Mononuclear cell (primary cell): ENCODE results near the gene OR3A3. TPM values are rescaled to one million over a fixed set of nuclear protein-coding genes. Genes with fewer than 3 reads are reported as not detected.
"Not testable (repeated sequence)": the region's sequence is repeated elsewhere in the genome, so short reads cannot be mapped to it uniquely, and the experiment has no call there.

Source experiments
- H3K27me3 ChIP-seq: 2 replicates; pipeline ENCODE4 v1.6.0; 2011; ENCODE audit warnings: low read length, control low read depth; ENCODE audit not compliant: insufficient read depth
- H3K4me1 ChIP-seq: 2 replicates; pipeline ENCODE4 v1.5.1; 2011; ENCODE audit warnings: mild to moderate bottlenecking, low read length, control low read depth; ENCODE audit not compliant: insufficient read depth
- H3K4me3 ChIP-seq: 2 replicates; pipeline ENCODE4 v1.5.1; 2011; ENCODE audit warnings: mild to moderate bottlenecking, low read length, moderate library complexity
- H3K9me3 ChIP-seq: 2 replicates; pipeline ENCODE4 v1.5.1; 2011; ENCODE audit warnings: low read depth, mild to moderate bottlenecking, control low read depth, low read length
- total RNA-seq: library from RNA; depleted of rRNA; stranded (reverse); fragments of >200 nt; gene quantifications from one replicate; pipeline ENCODE4 v1.2.3, GENCODE V29; 2012

OR3A3 gene
- not detected for total RNA-seq

DNA sequence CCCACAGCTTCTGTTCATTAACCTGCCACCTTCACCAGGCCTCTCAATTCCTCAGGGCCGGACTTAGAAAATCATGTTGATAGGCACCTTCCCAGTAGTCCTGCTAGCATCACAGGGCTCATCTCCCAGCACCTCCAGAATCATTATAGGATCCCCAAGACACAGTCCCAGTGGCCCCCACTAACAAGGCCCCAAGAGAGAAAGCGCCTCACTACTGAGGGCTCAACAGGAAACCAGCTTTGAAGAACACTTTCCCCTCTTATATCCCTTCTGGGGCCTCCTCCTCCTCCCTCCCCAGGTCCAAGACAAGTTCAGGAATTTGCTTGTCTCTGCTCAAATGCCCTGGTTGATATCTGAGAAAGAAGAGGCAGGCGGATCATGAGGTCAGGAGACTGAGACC lies at the start of gene OR3A3:
Gene OR3A3, plus strand, starts transcription at position 301 of the 400 bp plus-strand sequence.
- Histone ChIP-seq H3K9me3 (no peaks in the 10 kb centered on the region), H3K4me1 (no peaks in the 10 kb centered on the region), H3K27me3 (peaks cover 6% of the 10 kb centered on the region), H3K4me3 (no peak within 1 kb of the TSS)

DNA sequence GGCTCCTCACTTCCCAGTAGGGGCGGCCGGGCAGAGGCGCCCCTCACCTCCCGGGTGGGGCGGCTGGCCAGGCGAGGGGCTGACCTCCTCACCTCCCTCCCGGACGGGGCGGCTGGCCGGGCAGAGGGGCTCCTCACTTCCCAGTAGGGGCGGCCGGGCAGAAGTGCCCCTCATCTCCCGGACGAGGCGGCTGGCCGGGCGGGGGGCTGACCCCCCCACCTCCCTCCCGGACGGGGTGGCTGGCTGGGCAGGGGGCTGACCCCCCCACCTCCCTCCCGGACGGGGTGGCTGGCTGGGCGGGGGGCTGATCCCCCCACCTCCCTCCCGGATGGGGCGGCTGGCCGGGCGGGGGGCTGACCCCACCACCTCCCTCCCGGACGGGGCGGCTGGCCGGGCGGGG lies 40.0 kb upstream of the OR3A3 start:
- H3K4me3 ChIP-seq, H3K9me3 ChIP-seq, H3K27me3 ChIP-seq, H3K4me1 ChIP-seq: not testable (repeated sequence)

DNA sequence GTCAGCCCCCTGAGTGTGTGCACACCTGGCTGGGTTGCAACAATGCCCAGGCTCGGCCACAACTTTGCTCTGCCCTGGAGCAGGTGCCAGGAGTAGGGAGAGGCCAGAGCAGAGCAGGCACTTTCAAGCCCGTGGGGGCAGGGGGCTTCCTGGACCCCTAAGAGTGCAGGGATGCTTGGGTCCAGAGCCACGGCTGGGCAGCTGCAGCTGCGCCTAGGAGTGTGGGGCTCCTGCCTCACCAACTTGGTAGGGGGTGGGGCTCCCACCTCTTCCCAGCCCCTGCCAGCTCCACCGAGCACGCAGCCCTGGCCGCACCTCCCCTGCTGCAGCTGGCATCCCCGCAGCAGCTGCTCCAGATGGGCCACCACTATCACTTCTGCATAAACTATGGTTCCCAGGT lies 32.8 kb upstream of the OR3A3 start:
- peaks cover 9% of the 10 kb centered on the region for H3K9me3 ChIP-seq
- no peaks in the 10 kb centered on the region for H3K27me3 ChIP-seq
- H3K4me1 ChIP-seq = no peaks in the 10 kb centered on the region
- no peak overlapping the region for H3K4me3 ChIP-seq

DNA sequence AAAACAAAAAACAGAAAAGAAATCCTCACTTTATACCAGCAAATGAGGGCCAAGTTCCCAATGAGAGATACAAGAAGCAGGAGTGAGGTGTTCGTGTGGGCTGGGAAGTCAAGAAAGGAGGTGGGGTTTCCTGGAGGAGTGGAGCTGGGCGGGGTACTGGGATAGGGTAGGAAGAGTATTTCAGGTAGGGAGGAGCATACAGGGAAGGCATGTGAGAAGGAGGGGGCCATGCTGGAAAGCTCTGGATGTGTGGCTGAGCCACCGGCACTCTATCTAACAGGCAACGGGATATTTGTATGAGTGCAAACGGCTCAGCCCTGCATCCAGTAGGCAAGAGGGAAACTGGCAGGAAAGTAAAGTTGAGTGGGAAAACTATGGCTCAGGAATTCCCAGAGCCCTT lies 29.2 kb upstream of the OR3A3 start:
- Histone ChIP-seq H3K4me1 (no peaks in the 10 kb centered on the region), H3K27me3 (peaks cover 11% of the 10 kb centered on the region), H3K4me3 (no peak overlapping the region), H3K9me3 (no peaks in the 10 kb centered on the region)

DNA sequence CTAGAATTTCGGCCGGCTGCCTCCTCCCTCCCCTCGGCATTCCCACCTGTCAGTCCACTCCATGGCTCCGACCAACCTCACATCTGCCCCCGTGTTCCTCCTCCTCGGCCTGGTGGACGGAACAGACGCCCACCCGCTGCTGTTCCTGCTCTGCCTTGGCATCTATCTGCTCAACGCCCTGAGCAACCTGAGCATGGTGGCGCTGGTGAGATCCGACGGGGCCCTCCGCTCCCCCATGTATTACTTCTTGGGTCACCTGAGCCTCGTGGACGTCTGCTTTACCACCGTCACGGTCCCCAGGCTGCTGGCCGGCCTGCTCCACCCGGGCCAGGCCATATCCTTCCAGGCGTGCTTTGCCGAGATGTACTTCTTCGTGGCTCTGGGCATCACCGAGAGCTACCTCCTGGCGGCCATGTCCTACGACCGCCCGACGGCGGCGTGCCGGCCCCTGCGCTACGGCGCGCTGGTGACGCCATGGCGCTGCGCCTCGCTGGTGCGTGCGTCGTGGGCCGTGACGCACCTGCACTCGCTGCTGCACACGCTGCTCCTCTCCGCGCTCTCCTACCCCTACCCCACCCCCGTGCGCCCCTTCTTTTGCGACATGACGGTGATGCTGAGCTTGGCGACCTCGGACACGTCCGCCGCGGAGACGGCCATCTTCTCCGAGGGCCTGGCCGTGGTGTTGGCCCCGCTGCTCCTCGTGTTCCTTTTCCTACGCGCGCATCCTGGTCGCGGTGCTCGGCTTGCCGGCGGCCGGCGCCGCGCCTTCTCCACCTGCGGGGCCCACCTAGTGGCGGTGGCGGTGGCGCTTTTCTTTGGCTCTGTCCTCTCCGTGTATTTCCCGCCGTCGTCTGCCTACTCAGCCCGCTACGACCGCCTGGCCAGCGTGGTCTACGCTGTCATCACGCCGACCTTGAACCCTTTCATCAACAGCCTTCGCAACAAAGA lies 25.0 kb upstream of the OR3A3 start, which contains the start of gene OR3A2:
Gene OR3A2, minus strand, starts transcription at position 440 of the 948 bp plus-strand sequence.
- Histone ChIP-seq H3K4me1 (no peaks in the 10 kb centered on the region), H3K4me3 (no peak within 1 kb of the TSS), H3K27me3 (peaks cover 31% of the 10 kb centered on the region), H3K9me3 (no peaks in the 10 kb centered on the region)

DNA sequence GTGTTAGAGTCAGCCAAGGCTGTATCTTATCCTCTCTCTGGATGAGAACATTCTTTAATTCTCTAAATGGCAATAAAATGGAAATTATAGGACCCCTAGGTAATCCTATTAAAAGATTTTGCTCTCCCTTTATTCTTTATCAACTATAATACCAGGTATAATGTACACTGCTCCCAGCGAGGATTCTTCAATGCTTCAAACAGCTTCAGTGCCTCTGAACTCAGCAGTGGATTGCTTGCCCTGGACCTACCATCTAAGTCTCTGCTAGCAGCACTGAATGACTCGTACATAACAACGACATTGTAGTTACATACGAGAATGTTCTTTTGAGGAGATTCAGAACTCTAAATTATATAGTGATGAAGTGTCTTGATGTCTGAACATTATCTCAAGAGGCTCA lies 21.4 kb upstream of the OR3A3 start:
- Histone ChIP-seq H3K27me3 (peaks cover 34% of the 10 kb centered on the region), H3K4me3 (no peak overlapping the region), H3K4me1 (no peaks in the 10 kb centered on the region), H3K9me3 (no peaks in the 10 kb centered on the region)

DNA sequence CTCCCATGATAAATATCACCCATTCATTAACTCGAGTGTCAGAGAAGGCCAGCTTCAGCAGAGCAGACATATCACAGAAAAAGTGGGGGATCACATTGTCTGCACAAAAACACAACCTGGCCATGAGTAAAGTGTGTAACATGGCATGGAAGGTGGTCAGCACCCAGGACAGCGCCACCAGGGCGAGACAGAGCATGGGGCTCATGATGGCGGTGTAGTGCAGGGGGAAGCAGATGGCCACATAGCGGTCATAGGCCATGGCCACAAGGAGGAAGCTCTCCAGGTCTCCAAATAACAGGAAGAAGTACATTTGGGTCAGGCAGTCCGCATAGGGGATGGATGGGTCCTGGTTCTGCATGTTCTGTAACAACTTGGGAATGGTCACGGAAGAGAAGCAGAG lies 13.4 kb upstream of the OR3A3 start:
- H3K27me3 ChIP-seq, H3K4me1 ChIP-seq, H3K9me3 ChIP-seq, H3K4me3 ChIP-seq: not testable (repeated sequence)

DNA sequence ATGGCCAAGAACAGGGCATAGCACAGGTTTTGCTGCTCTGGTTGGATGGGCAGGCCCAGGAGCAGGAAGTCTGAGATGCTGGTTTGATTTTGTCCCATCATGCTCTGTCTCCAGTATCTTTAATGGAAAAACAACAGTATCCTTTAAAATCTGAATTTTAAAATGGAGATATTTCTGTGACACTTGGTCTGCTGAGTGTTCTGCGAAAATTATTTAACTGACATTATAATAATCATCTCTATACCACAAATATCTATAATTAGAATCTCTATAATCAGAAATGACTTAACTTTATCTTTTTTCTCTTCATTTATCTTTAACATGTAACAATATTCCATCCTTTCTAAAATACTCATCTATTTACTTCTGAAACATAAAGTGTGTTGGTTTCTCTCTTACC lies 12.9 kb upstream of the OR3A3 start, which contains the start of gene OR1E1:
Gene OR1E1, minus strand, starts transcription at position 101 of the 400 bp plus-strand sequence. Its CDS starts 0 bp downstream, at position 101.
- H3K27me3 ChIP-seq = peaks cover 3% of the 10 kb centered on the region

DNA sequence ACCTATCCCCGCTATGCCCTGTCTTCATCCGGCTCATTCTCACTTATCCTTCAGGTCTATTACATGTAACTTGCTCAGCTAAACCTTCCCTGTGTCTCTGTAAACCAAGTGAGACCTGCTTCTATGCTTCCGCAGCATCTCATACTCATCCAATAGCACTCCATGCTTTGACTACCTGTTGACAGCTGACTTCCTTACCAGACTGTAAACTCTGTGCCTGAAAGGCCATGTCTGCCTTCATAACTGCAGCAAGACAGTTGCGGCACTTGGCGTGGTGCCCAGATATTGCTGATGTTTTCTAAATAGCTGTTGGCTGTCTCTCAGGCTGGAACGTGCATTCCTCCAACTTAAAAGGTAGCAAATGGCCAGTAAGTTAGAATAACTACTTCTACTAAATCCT lies 11.1 kb upstream of the OR3A3 start:
- no peaks in the 10 kb centered on the region for H3K27me3 ChIP-seq
- H3K4me1 ChIP-seq = no peaks in the 10 kb centered on the region
- H3K9me3 ChIP-seq = no peaks in the 10 kb centered on the region

More for the DNA sequence above, 12.9 kb upstream of the OR3A3 start, which contains the start of gene OR1E1:
- Histone ChIP-seq H3K9me3 (no peaks in the 10 kb centered on the region), H3K4me1 (no peaks in the 10 kb centered on the region), H3K4me3 (no peak within 1 kb of the TSS)

DNA sequence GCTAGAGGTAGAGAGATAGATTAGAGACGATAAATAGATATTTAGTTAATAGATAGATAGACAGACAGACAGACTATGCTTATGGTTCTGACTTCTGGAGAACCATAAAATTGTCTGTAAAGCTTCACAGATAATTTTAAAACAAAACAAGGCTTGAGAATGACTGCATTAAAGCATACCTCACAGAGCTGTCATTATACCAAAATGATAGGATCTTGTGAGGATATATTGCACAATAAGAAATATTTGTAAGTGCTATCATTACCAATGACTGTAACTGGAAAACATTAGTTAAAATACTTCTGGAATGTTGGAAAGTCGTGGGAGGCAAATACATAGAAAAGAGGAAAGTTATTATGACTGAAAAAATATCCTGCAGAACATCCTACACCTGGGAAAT lies 9.4 kb upstream of the OR3A3 start:
- H3K4me3 ChIP-seq = no peak overlapping the region
- no peaks in the 10 kb centered on the region for H3K27me3 ChIP-seq
- no peaks in the 10 kb centered on the region for H3K9me3 ChIP-seq
- H3K4me1 ChIP-seq = no peaks in the 10 kb centered on the region

More for the DNA sequence above, 11.1 kb upstream of the OR3A3 start:
- H3K4me3 ChIP-seq = no peak overlapping the region

DNA sequence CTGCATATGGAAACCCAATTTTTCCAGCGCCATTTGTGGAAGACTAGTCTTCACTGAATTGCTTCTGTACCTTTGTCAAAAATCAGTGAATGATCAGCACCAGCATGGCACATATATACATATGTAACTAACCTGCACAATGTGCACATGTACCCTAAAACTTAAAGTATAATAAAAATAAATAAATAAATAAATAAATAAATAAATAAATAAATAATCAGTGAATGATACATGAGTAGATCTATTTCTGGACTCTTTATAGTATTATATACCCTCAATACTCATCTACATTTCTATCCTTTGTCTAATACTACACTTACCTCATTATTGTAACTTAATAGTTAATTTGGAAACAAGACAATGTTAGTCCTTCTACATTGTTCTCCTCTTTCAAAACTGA lies 7.3 kb upstream of the OR3A3 start:
- H3K27me3 ChIP-seq, H3K9me3 ChIP-seq, H3K4me1 ChIP-seq, H3K4me3 ChIP-seq: not testable (repeated sequence)

DNA sequence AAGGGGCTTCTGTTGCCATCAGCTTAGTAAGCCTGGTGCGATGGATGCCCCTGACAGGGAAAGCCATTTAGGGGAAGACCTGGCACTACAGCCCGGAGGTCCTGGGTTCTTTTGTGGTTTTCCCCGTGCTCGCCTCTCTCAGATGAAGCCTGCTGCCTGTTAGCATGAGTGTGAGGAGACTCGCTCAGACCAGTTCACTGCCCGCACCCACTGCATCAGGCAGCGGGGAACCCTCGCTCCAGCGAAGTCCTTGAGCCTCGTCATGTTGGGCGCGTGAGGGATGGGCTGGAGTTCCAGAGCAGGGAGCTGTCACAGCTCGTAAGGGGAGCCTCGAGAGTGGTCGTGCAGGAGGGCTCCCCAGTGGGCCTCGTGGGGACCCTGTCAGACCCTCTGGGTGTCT lies 1.0 kb downstream of the OR3A3 start:
- H3K9me3 ChIP-seq, H3K4me3 ChIP-seq, H3K4me1 ChIP-seq, H3K27me3 ChIP-seq: not testable (repeated sequence)

DNA sequence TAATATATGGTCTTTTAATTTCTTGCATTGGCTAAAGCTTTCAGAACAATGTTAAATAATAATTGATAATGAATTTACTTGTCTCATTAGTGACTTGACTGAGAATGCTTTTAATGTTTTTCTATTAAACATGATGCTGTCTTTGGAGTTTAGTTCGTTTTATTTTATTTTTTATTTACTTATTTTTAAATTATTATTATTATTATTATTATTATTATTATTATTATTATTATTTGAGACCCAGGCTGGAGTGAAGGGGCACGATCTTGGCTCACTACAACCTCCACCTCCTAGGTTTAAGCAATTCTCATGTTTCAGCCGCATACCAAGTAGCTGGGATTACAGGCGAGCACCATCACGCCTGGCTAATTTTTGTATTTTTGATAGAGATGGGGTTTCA lies 4.4 kb downstream of the OR3A3 start:
- H3K9me3 ChIP-seq = no peaks in the 10 kb centered on the region
- H3K4me3 ChIP-seq = no peak overlapping the region
- H3K4me1 ChIP-seq = no peaks in the 10 kb centered on the region
- peaks cover 5% of the 10 kb centered on the region for H3K27me3 ChIP-seq

DNA sequence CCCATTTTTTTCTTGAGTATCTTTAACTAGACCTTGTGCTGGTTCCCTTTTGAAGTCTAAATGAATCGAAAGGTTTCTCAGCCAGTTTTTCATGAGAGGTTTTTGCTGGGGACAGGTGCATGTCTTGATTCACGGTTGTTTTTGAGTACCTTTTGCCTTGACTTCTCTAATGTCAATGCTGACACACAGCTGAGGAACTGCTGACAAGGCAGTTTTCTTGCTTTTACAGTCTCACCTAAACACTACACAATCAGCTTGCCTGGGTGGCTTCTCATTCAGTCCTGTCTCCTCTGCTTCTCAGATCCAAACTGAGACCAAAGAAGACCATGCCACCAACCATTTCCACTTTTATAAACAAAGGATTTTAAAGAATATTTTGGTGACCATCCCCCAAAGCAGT lies 7.1 kb downstream of the OR3A3 start:
- H3K4me3 ChIP-seq = no peak overlapping the region
- H3K9me3 ChIP-seq = no peaks in the 10 kb centered on the region
- no peaks in the 10 kb centered on the region for H3K4me1 ChIP-seq
- peaks cover 4% of the 10 kb centered on the region for H3K27me3 ChIP-seq

DNA sequence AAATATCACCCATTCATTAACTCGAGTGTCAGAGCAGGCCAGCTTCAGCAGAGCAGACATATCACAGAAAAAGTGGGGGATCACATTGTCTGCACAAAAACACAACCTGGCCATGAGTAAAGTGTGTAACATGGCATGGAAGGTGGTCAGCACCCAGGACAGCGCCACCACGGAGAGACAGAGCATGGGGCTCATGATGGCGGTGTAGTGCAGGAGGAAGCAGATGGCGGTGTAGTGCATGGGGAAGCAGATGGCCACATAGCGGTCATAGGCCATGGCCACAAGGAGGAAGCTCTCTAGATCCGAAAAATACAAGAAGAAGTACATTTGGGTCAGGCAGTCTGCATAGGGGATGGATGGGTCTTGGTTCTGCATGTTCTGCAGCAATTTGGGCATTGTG lies 22.0 kb downstream of the OR3A3 start:
- not testable (repeated sequence) for H3K4me1 ChIP-seq, H3K9me3 ChIP-seq, H3K4me3 ChIP-seq, H3K27me3 ChIP-seq

DNA sequence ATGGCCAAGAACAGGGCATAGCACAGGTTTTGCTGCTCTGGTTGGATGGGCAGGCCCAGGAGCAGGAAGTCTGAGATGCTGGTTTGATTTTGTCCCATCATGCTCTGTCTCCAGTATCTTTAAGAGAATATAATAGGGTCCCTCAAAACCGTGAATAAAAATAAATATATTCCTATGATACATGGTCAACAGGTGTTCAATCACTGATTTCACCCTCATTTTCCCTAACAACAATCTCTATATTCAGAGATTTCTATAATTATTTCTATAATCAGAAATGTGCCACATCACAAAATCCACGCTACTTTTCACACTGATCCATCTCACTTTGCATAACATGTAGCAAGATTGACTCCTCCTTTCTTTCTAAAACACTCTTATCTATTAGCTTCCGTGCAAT lies 22.6 kb downstream of the OR3A3 start, which contains the start of gene OR1E2:
Gene OR1E2, minus strand, starts transcription at position 101 of the 400 bp plus-strand sequence. Its CDS starts 0 bp downstream, at position 101.
- no peaks in the 10 kb centered on the region for H3K4me1 ChIP-seq
- peaks cover 4% of the 10 kb centered on the region for H3K27me3 ChIP-seq
- H3K9me3 ChIP-seq = peaks cover 4% of the 10 kb centered on the region
- no peak within 1 kb of the TSS for H3K4me3 ChIP-seq
